Uterus (tissue), 4 donors: ENCODE data around the gene MSL1. TPM values are rescaled to one million over a fixed set of nuclear protein-coding genes. Genes with fewer than 3 reads are reported as not detected.

Source experiments
- DNase-seq, 2 donors: peaks; one replicate each; pipeline ENCODE4 v3.0.0-alpha.2; 2019 to 2020
- H3K27ac ChIP-seq, 2 donors: fragments of 200-600 bp; sonication (generic); 1 replicate in 1 of 2; 2 replicates in 1 of 2; pipeline ENCODE4 v1.5.1; 2016 to 2018
- H3K27me3 ChIP-seq, 2 donors: fragments of 200-600 bp; sonication (generic); one replicate each; pipeline ENCODE4 v1.5.1; 2018 to 2019; ENCODE audit warnings: control low read depth in 1 of 2
- H3K36me3 ChIP-seq, 2 donors: fragments of 200-600 bp; sonication (generic); one replicate each; pipeline ENCODE4 v1.5.1; 2019; ENCODE audit warnings: control low read depth in 1 of 2
- H3K4me1 ChIP-seq, 2 donors: fragments of 200-600 bp; sonication (generic); one replicate each; pipeline ENCODE4 v1.5.1; 2018 to 2019; ENCODE audit warnings: control low read depth in 1 of 2
- H3K4me3 ChIP-seq, 2 donors: fragments of 200-600 bp; sonication (generic); 1 replicate in 1 of 2; 2 replicates in 1 of 2; pipeline ENCODE4 v1.5.1; 2018 to 2019; ENCODE audit warnings: mild to moderate bottlenecking in 1 of 2
- H3K9me3 ChIP-seq, 2 donors: fragments of 200-600 bp; sonication (generic); one replicate each; pipeline ENCODE4 v1.5.1; 2019; ENCODE audit warnings: control low read depth in 1 of 2
- CTCF ChIP-seq, 4 experiments: fragments of 200-600 bp in 2 of 4; fragments of 450-650 bp in 2 of 4; sonication (generic) in 2 of 4; IDR thresholded peaks; one replicate each; pipeline ENCODE4 v1.5.1; 2016 to 2019; ENCODE audit warnings: antibody characterized with exemption in 4 of 4, mild to moderate bottlenecking in 2 of 4, moderate library complexity in 1 of 4
- POLR2A ChIP-seq, 2 donors: fragments of 450-650 bp; IDR thresholded peaks; one replicate each; pipeline ENCODE4 v1.6.1; 2016; ENCODE audit warnings: antibody characterized with exemption in 2 of 2, mild to moderate bottlenecking in 1 of 2, moderate library complexity in 1 of 2
- intact Hi-C: fragments of 100-400 bp; cut with DNase I; formaldehyde crosslinking; loops from one replicate; pipeline ENCODE4 v1.15.1; 2023; ENCODE audit warnings: low total_unique reads
- total RNA-seq, 4 donors: library from RNA; depleted of rRNA in 3 of 4; stranded (reverse); fragments of >200 nt in 3 of 4; gene quantifications; one replicate each; pipeline versions ENCODE4 v1.1.0 to v1.2.4, GENCODE V29; 2014 to 2023
- donor health status: DM: yes; HTN: yes; CAD: no.

The MSL1 gene
- total RNA-seq, 4 donors from 2014 or later, result 51.0 to 151 (median 77.6) TPM

GRCh38 chr17:40093005-40093579, 28.7 kb upstream of the MSL1 start:
- Histone ChIP-seq H3K27ac (peak overlapping the region; percentile 90 to 99), H3K36me3 (no peaks in the 10 kb centered on the region), H3K4me3 (no peak overlapping the region), H3K9me3 (no peaks in the 10 kb centered on the region), H3K27me3 (no peaks in the 10 kb centered on the region), H3K4me1 (peaks cover 38 to 53% of the 10 kb centered on the region in 2 donors)
- TF ChIP-seq POLR2A (IDR thresholded peaks at IDR 0.05) (peak in 1 of 2 donors; percentile 11), CTCF (IDR thresholded peaks at IDR 0.05) (no peak)
- DNase-seq, result peak in 1 of 2 donors; percentile 42
- intact Hi-C loops, result no loop called here

- no peak for TF ChIP-seq POLR2A (IDR thresholded peaks at IDR 0.05)
- intact Hi-C loops, result no loop called here
- peak in 1 of 2 donors; percentile 39 for DNase-seq
- H3K27ac ChIP-seq, result peak overlapping the region; percentile 90 to 99
- peaks cover 38 to 56% of the 10 kb centered on the region in 2 donors for H3K4me1 ChIP-seq
- no peak overlapping the region for H3K4me3 ChIP-seq
- H3K27me3 ChIP-seq, result no peaks in the 10 kb centered on the region
- no peaks in the 10 kb centered on the region for H3K36me3 ChIP-seq
- H3K9me3 ChIP-seq, result no peaks in the 10 kb centered on the region
Measured at GRCh38 chr17:40093580-40094201, 28.1 kb upstream of the MSL1 start.

GRCh38 chr17:40094874-40095273, 26.9 kb upstream of the MSL1 start:
- DNase-seq, result peak in 1 of 2 donors; percentile 33

GRCh38 chr17:40095351-40095943, 26.3 kb upstream of the MSL1 start:
- H3K27ac ChIP-seq, result peak overlapping the region; percentile 90 to 99
- H3K36me3 ChIP-seq, result no peaks in the 10 kb centered on the region
- no peak overlapping the region for H3K4me3 ChIP-seq
- peaks cover 35 to 50% of the 10 kb centered on the region in 2 donors for H3K4me1 ChIP-seq
- intact Hi-C loops, result no loop called here
- no peak for TF ChIP-seq CTCF (IDR thresholded peaks at IDR 0.05)
- no peak for TF ChIP-seq POLR2A (IDR thresholded peaks at IDR 0.05)
- H3K9me3 ChIP-seq, result no peaks in the 10 kb centered on the region
- peak in 1 of 2 donors; percentile 24 for DNase-seq
- H3K27me3 ChIP-seq, result no peaks in the 10 kb centered on the region

More at GRCh38 chr17:40094874-40095273, 26.9 kb upstream of the MSL1 start:
- H3K4me3 ChIP-seq, result no peak overlapping the region
- no peaks in the 10 kb centered on the region for H3K9me3 ChIP-seq
- peaks cover 38 to 56% of the 10 kb centered on the region in 2 donors for H3K4me1 ChIP-seq
- no peaks in the 10 kb centered on the region for H3K36me3 ChIP-seq
- peak overlapping the region; percentile 90 to 99 for H3K27ac ChIP-seq
- no peaks in the 10 kb centered on the region for H3K27me3 ChIP-seq
- intact Hi-C loops, result no loop called here
- TF ChIP-seq POLR2A (IDR thresholded peaks at IDR 0.05) (no peak), CTCF (IDR thresholded peaks at IDR 0.05) (no peak)

- TF ChIP-seq CTCF (IDR thresholded peaks at IDR 0.05), result no peak
- TF ChIP-seq POLR2A (IDR thresholded peaks at IDR 0.05), result no peak
- peak; percentile 49 to 63 for DNase-seq
- Histone ChIP-seq H3K36me3 (no peaks in the 10 kb centered on the region), H3K27ac (peak overlapping the region; percentile 90 to 99), H3K9me3 (no peaks in the 10 kb centered on the region), H3K4me3 (no peak overlapping the region), H3K4me1 (peaks cover 35 to 46% of the 10 kb centered on the region in 2 donors), H3K27me3 (no peaks in the 10 kb centered on the region)
- intact Hi-C loops, result no loop called here
Measured at GRCh38 chr17:40095944-40096791, 25.6 kb upstream of the MSL1 start.
